Muscle layer of duodenum (tissue), 2 donors: ENCODE measurements around the gene TMED7.
"Not testable (repeated sequence)": the region's sequence is repeated elsewhere in the genome, so short reads cannot be mapped to it uniquely, and the experiment has no call there.

ENCODE experiments used
- H3K27ac ChIP-seq: one replicate; pipeline ENCODE4 v1.7.0; 2013; ENCODE audit warnings: mild to moderate bottlenecking, low read length
- H3K27me3 ChIP-seq: one replicate; pipeline ENCODE4 v1.7.0; 2013; ENCODE audit warnings: low read depth, mild to moderate bottlenecking, control low read depth, low read length
- H3K36me3 ChIP-seq, 2 donors: one replicate each; pipeline ENCODE4 v1.7.0; 2013; ENCODE audit warnings: low read length in 2 of 2, control low read depth in 1 of 2, mild to moderate bottlenecking in 1 of 2; ENCODE audit not compliant: insufficient read depth in 2 of 2, control insufficient read depth in 1 of 2
- H3K4me1 ChIP-seq, 2 donors: one replicate each; pipeline ENCODE4 v1.7.0; 2013; ENCODE audit warnings: low read length in 2 of 2, mild to moderate bottlenecking in 2 of 2, control low read depth in 1 of 2, moderate library complexity in 1 of 2; ENCODE audit not compliant: insufficient read depth in 2 of 2, control insufficient read depth in 1 of 2
- H3K4me3 ChIP-seq, 2 donors: one replicate each; pipeline ENCODE4 v1.7.0; 2013; ENCODE audit warnings: low read length in 2 of 2, low read depth in 1 of 2, mild to moderate bottlenecking in 1 of 2
- H3K9me3 ChIP-seq, 2 donors: one replicate each; pipeline ENCODE4 v1.7.0; 2013; ENCODE audit warnings: low read length in 2 of 2, control low read depth in 1 of 2, mild to moderate bottlenecking in 1 of 2; ENCODE audit not compliant: control insufficient read depth in 1 of 2
- donor health status: healthy.

TMED7 gene

DNA sequence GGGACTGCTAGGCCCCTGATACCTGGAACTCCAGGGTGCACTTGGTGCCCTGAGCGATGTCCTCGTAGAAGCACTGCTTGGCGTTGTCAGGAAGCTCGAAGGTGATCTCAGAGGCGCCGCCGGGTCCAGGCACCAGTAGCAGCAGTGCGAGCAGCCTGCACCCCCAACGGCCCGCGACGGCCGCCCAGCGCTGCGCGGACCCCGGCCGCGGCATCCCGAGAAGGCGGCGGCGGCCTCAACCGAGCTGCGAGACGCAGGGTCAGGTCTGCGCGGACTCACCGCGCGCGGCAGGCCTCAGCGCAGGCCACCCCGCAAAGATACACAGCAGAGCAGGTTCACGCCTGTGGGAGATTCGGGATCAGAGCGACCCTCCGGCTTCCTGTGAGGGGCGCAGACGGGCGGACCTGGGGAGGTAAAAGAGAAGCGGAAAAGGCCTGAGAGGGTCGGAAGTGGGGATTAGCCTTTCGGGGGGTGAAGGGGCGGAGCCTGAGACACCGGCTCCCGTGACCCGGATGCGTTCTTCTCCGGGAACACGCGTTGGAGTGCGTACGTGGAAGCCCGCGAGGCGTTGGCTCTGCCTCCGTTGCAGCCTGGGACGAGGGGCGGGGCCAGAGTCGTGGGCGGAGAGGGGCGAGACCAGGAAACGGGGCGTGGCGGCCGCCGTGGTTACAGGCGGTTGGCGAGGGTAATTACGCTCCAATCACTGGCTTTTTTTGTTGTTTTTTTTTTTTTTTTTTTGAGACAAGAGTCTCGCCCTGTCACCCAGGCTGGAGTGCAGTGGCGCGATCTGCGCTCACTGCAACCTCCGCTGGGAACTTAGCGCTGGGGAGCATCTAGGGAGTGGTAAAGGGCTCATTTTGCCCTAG is at the start of gene TMED7:
Gene TMED7, minus strand, starts transcription at position 458 of the 866 bp plus-strand sequence. Its CDS starts 244 bp downstream, at position 214.
- H3K4me3 ChIP-seq, result peak within 1 kb of the TSS; percentile 81 to 93
- no peaks in the 10 kb centered on the region for H3K27me3 ChIP-seq
- peaks cover 0 to 5% of the 10 kb centered on the region in 2 donors for H3K36me3 ChIP-seq
- H3K27ac ChIP-seq, result peak within 1 kb of the TSS; percentile 88
- H3K4me1 ChIP-seq, result peaks cover 19 to 27% of the 10 kb centered on the region in 2 donors
- H3K9me3 ChIP-seq, result no peaks in the 10 kb centered on the region

DNA sequence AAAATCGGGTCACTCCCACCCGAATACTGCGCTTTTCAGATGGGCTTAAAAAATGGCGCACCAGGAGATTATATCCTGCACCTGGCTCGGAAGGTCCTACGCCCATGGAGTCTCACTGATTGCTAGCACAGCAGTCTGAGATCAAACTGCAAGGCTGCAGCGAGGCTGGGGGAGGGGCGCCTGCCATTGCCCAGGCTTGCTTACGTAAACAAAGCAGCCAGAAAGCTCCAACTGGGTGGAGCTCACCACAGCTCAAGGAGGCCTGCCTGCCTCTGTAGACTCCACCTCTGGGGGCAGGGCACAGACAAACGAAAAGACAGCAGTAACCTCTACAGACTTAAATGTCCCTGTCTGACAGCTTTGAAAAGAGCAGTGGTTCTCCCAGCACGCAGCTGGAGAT is 48.9 kb upstream of the TMED7 start:
- not testable (repeated sequence) for H3K9me3 ChIP-seq, H3K27me3 ChIP-seq

DNA sequence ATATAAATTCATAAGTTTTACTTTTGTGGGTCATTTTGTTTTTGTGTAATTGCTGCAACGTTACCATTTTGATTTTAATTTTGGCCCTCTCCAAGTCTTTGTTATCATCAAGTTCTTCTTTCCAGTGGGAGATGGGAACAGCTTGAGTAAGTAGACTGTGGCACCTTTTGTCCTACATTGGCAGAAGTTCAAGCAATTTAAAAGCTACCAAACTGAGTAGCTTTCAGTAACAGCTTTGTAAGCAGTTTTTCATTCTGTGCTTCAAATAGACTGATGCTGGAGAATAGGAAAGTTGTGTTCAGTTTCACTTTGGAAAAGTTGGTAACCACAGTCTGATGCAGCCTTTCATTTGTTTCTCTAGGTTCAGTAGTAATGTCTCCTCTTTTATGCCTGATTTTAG is 47.8 kb upstream of the TMED7 start:
- no peaks in the 10 kb centered on the region for H3K9me3 ChIP-seq
- H3K27me3 ChIP-seq, result no peaks in the 10 kb centered on the region
- H3K4me1 ChIP-seq, result no peaks in the 10 kb centered on the region
- no peak overlapping the region for H3K27ac ChIP-seq
- no peaks in the 10 kb centered on the region for H3K36me3 ChIP-seq
- H3K4me3 ChIP-seq, result no peak overlapping the region

More for the DNA sequence above, 48.9 kb upstream of the TMED7 start:
- not testable (repeated sequence) for H3K4me1 ChIP-seq, H3K27ac ChIP-seq, H3K4me3 ChIP-seq, H3K36me3 ChIP-seq

DNA sequence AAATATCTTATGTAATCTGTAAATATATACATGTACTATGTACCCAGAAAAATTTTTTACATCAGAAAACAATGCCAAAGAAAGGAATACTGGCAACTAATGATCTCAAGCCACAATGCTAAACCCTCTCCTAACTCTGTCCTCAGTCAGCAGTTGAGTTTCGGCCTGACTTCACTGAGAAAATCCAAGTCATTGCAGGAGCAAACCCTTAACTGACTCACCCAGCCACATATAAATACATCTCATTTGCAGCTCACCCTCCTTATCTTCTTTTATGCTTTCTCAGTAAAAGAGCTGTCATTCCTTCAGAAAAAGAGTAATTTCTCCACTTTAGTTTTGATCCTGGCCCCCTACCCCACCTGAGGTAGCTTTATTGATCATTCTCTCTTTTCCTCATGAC is 46.1 kb upstream of the TMED7 start:
- Histone ChIP-seq H3K4me1 (no peaks in the 10 kb centered on the region), H3K36me3 (no peaks in the 10 kb centered on the region), H3K4me3 (no peak overlapping the region), H3K27ac (no peak overlapping the region), H3K9me3 (no peaks in the 10 kb centered on the region), H3K27me3 (no peaks in the 10 kb centered on the region)

DNA sequence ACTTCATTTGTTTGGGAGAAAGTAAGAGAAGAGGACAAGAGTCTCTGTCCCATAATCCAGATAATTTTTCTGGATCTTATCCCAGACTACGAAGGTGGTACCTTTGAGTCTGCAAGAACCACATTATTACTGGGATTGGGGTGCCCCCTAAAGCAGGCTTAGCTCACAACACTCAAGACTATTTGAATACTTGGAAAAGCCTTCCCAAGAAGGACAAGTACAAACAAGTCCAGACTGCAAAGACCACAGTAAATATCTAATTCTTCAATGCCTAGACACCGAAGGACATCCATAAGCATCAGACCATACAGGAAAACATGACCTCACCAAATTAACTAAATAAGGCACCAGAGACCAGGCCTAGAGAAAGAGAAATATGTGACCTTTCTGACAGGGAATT is 40.2 kb upstream of the TMED7 start:
- Histone ChIP-seq H3K4me3 (no peak overlapping the region), H3K9me3 (no peaks in the 10 kb centered on the region), H3K27ac (no peak overlapping the region), H3K4me1 (no peaks in the 10 kb centered on the region), H3K27me3 (no peaks in the 10 kb centered on the region), H3K36me3 (no peaks in the 10 kb centered on the region)

DNA sequence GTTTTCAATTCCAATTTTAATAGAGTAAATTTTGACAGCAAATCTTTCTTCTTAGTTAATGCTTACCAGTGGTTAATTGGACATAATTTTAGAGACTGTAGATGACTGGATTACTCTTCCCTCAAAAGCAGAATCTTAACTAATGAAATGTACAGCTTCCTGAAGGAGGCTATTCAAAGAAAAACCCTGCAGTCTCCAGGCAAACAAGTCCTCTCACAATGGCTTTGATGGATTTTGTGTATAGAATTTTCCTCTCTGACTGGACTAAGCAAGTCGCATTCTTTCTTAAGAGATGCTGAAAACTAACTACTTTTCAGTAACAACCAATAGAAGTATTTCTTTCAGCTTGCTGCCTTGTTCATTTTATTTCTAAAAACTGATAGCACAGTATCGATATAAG is 35.7 kb upstream of the TMED7 start:
- H3K27me3 ChIP-seq, result no peaks in the 10 kb centered on the region
- no peaks in the 10 kb centered on the region for H3K36me3 ChIP-seq
- H3K4me3 ChIP-seq, result no peak overlapping the region
- H3K27ac ChIP-seq, result no peak overlapping the region
- H3K4me1 ChIP-seq, result no peaks in the 10 kb centered on the region
- peaks cover 0 to 3% of the 10 kb centered on the region in 2 donors for H3K9me3 ChIP-seq

DNA sequence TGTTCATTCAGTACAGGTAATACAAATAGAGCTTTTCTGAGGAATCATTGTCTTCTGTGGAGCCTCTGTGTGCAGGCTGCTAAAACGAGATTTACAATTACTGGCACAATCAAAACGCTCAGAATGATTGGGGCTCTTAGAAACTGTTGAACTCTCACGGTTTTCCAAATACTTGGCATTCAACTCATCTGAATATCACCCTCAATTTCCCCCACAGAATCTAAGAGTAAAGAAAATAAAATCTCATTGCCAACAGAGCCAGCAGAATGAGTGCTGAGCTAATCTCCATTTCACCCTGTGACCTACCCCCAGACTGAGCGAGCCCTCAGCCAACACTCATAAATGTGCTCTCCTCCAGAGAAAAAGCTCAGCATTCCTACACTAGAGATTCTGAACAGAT is 35.3 kb upstream of the TMED7 start:
- Histone ChIP-seq H3K36me3 (no peaks in the 10 kb centered on the region), H3K27me3 (no peaks in the 10 kb centered on the region), H3K9me3 (peaks cover 0 to 3% of the 10 kb centered on the region in 2 donors), H3K4me3 (no peak overlapping the region), H3K27ac (no peak overlapping the region), H3K4me1 (no peaks in the 10 kb centered on the region)

DNA sequence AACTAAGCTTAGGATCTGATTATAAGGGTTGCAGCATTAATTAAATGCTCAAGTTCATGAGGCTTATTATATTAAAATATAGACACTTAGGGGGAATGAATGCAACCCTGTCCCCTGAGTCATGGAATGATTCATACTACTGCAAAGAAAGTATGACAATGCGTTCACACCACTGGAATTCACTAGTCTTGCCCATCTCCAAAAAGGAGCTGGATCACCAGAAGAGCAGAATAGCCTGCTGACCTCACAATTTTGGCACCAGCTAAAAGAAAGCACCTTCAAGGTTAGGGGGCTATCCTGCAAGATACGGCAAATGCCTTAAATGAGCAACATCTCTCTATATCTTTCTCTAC is 32.0 kb upstream of the TMED7 start:
- no peaks in the 10 kb centered on the region for H3K4me1 ChIP-seq
- H3K4me3 ChIP-seq, result no peak overlapping the region
- peaks cover 0 to 3% of the 10 kb centered on the region in 2 donors for H3K9me3 ChIP-seq
- H3K27ac ChIP-seq, result no peak overlapping the region
- no peaks in the 10 kb centered on the region for H3K27me3 ChIP-seq
- no peaks in the 10 kb centered on the region for H3K36me3 ChIP-seq

DNA sequence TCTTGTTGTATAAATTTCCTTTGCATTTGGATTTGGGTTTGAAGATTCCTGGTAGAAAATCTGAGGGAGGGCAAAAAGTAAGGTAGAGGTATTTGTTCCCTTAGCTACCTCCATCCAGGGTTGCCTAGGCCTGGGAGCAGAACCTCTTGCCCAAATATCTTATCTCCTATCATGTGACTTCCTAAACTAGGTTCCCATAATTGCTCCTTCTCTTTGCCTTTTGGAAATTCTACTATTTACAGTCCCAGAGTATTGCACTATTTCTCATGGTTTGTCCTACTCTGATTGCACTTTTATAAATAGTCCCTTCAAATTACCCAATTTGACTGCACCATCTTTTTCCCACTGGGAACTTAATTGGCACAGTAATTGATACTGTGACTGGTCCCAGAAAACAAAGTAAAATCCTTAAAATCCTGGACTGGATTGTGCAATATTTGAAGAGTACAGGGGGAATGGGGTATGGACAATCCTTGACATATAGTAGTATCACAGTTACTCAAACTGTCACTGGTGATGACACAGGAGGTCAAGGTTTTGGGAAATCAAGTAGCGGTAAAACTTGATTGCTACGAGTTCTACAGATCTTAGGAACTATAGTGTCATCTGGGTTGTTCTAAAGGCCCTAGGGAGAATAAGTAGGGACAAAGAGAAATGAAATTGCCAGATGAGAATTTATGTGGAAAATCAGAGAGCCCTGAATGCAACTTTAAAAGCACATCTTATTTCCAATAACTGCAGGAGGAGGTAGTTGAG is 31.5 kb upstream of the TMED7 start:
- peaks cover 0 to 3% of the 10 kb centered on the region in 2 donors for H3K9me3 ChIP-seq

DNA sequence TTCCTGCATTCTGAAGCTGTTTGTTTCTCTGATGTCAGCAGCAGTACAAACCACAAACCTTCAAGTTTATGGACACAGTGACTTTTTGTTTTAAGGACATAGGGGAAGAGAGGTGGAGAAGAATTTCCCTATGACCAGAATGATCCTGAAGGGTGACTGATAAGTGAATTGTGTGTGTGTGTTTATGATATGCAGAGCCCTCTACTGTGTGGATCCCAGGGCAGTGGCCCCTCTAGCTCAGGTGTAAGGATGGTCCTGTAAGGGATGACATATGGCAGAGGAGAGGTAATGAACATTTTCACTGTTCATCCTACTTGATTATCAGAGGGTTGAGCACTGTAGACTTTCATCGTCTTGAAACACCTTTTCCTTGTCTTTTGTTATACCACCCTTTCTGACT is 30.6 kb upstream of the TMED7 start:
- Histone ChIP-seq H3K9me3 (peaks cover 0 to 3% of the 10 kb centered on the region in 2 donors), H3K4me3 (no peak overlapping the region), H3K27me3 (no peaks in the 10 kb centered on the region), H3K4me1 (no peaks in the 10 kb centered on the region), H3K36me3 (no peaks in the 10 kb centered on the region), H3K27ac (no peak overlapping the region)

More for the DNA sequence above, 31.5 kb upstream of the TMED7 start:
- H3K4me1 ChIP-seq, result no peaks in the 10 kb centered on the region
- H3K27me3 ChIP-seq, result no peaks in the 10 kb centered on the region
- H3K4me3 ChIP-seq, result no peak overlapping the region
- H3K27ac ChIP-seq, result no peak overlapping the region
- H3K36me3 ChIP-seq, result no peaks in the 10 kb centered on the region

DNA sequence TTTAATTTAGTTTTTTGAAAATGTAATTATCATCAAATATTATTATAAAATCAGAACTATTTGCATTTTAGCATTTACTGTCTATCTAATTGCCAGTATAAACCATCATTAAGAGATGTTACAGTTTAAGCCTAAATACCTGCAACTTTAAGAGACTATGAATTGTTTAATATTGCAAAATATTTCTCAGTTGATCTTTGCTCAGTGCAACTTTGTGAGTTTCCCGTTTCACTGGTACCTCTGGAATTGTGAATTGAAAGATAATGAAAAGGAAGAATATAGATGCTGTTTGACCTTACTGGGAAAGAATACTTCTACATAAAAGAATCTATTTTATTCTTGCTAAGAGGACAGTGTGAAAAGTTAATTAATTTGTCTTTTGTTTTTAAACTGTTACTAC is 30.2 kb upstream of the TMED7 start:
- H3K4me3 ChIP-seq, result no peak overlapping the region

More for the DNA sequence above, 30.2 kb upstream of the TMED7 start:
- Histone ChIP-seq H3K27ac (no peak overlapping the region), H3K27me3 (no peaks in the 10 kb centered on the region), H3K4me1 (no peaks in the 10 kb centered on the region), H3K9me3 (peaks cover 0 to 3% of the 10 kb centered on the region in 2 donors), H3K36me3 (no peaks in the 10 kb centered on the region)
